Fibroblast of skin of left quadriceps (primary cell): Measurements from ENCODE around the gene UBE4A.

Source experiments
- DNase-seq, 2 experiments: peaks; one replicate each; pipeline ENCODE4 v3.0.0-alpha.2; 2013; ENCODE audit warnings: low read depth in 2 of 2

The UBE4A gene

DNA sequence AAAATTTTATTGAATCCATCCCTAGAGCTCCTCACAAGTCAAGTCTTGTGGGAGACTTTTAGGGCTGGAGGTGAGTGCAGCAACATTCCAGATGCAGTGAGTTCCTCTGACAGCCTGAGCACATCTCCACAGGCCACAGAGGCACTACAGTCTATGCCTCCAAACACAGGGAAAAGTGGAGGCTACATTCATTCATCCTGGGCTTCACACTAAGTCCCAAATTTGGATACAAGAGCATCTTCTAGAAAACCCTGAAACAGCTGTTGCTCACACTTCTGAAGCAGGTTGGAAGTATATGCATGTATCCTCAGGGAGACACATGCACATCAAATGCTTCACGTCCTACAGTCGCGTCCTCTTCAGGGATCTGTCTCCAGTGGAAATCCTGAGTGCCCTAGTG lies 18.1 kb upstream of the UBE4A start:
- DNase-seq, result no peak

GRCh38 chr11:118341815-118342489 lies 17.4 kb upstream of the UBE4A start:
- DNase-seq, result no peak

DNA sequence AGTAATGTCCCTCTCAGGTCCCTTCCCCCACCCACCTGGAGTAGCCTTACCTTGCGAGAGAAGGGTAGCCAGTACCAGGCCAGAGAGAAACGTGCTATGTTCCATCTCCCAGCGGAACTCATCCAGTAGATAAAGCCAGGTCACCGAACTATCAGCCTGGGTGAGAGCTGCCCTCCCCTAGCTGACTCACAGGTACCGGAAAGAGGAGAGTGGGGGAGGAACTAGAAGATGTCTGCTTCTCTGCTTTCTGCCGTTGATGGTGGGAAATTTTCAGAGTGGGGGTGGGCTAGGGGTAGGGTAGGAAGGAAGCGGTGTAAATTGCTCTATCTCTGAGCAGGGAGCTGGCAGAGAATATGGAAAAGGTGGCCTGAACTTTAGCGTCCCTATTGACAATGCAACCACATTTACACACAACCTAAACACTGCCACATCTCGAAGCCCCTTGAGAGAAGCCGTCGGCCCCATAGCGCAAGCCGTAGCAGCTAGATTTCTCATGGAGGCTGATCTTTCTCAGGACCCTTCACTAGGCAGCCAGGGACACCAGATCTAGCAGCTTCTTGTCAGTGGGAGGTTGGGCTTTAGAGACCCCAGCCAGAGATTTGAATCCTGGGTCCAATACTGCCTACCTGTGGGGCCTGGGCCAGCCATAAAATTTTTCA lies 16.8 kb upstream of the UBE4A start, which contains the start of gene CD3D:
Gene CD3D (minus strand): TSS at position 203 of the 659 bp plus-strand sequence. CDS start 98 bp downstream, at position 105.
- no peak for DNase-seq

GRCh38 chr11:118343248-118343647 lies 16.2 kb upstream of the UBE4A start:
- no peak for DNase-seq

DNA sequence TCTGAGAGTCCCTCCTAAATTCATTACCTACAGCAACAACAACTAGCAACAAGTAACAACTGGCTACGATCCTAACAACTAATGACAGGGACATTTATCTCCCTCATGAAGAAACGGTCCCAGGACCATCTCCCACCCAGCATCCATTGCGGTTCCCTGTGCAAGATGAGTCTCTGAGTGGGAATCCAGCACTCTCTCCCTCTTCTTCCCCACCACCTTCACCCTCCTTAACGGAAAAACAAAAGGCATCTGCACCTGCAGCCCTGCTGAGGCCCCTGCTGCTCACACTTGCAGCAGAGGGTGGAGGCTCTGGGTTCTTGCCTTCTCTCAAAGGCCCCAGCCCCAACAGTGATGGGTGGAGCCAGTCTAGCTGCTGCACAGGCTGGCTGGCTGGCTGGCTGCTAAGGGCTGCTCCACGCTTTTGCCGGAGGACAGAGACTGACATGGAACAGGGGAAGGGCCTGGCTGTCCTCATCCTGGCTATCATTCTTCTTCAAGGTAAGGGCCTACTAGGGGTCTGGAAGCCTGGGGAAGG lies 15.4 kb upstream of the UBE4A start, which contains the start of gene CD3G:
Gene CD3G (plus strand): TSS at position 364 of the 535 bp plus-strand sequence. CDS start 80 bp downstream, at position 444.
- no peak for DNase-seq

DNA sequence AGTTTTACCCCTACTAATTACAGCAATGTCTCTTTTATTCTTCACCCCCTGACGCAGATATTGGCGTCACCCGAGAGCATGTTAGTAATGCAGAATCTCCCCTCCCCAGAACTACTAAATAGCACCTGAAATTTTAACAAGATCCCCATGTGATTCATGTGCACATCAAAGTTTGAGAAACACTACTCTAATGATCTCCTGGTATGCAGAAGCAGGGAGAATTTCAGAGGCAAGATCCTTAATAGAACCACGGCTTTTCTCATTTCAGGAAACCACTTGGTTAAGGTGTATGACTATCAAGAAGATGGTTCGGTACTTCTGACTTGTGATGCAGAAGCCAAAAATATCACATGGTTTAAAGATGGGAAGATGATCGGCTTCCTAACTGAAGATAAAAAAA lies 9.9 kb upstream of the UBE4A start:
- DNase-seq, result no peak

- no peak for DNase-seq
Observed at GRCh38 chr11:118353084-118353710, 6.2 kb upstream of the UBE4A start.

DNA sequence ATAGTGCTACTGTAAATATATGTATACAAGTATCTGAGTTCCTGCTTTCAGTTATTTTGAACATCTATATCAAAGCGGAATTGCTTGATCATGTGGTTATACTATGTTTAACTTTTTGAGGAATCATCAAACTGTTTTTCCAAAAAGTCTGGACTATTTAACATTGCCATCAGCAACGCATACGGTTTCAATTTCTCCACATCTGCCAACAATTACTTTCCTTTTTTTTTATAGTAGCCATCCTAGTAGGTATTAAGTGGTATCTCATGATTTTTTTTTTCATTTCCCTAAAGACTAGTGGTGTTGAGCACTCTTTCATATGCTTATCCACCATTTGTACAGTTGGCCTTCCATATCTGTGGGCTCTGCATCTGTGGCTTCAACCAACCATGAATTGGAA lies 1.3 kb upstream of the UBE4A start:
- DNase-seq, result no peak

GRCh38 chr11:118364956-118365615 lies 5.7 kb downstream of the UBE4A start:
- no peak for DNase-seq

- DNase-seq, result no peak
Observed at GRCh38 chr11:118366287-118366686, 6.9 kb downstream of the UBE4A start.

- DNase-seq, result no peak
Observed at GRCh38 chr11:118370774-118371173, 11.4 kb downstream of the UBE4A start.

DNA sequence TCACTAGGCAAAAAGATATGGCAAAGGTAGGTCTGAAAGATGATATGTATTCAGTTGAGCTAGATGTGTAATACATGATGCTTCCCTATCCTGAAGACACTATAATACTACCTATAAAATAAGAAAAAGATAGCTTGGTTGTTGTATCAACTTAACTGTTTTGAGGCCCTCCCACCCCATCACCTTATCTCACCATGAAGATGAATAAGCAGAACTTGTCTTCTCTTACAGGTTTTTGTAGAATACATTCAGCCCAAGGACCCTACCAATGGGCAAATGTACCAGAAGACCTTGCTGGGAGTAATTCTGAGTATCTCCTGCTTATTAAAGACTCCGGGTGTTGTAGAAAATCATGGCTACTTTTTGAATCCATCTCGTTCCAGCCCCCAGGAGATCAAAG lies 13.9 kb downstream of the UBE4A start:
- no peak for DNase-seq

- DNase-seq, result no peak
Observed at GRCh38 chr11:118373871-118374270, 14.5 kb downstream of the UBE4A start.

GRCh38 chr11:118374729-118375128 lies 15.3 kb downstream of the UBE4A start:
- no peak for DNase-seq

- DNase-seq, result no peak
Observed at GRCh38 chr11:118375978-118376377, 16.6 kb downstream of the UBE4A start.

- no peak for DNase-seq
Observed at GRCh38 chr11:118379497-118379896, 20.1 kb downstream of the UBE4A start.

DNA sequence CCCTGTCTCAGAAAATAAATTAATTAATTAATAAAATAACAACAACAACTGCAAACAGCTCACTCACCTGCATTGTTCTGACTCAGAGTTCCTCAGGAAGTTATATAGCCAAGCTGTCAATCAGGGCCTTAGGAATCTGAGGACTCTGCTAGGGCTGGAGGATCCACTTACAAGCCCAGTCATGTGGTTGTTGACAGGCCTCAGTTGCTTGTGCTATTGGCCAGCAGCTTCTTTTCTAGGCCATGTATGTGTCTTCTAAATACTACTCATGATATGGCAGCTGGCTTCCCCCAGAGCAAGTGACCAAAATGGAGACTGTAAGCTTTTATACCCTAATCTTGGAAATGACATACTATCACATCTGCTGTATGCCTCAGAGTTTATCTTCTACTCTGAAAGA lies 21.2 kb downstream of the UBE4A start:
- no peak for DNase-seq

DNA sequence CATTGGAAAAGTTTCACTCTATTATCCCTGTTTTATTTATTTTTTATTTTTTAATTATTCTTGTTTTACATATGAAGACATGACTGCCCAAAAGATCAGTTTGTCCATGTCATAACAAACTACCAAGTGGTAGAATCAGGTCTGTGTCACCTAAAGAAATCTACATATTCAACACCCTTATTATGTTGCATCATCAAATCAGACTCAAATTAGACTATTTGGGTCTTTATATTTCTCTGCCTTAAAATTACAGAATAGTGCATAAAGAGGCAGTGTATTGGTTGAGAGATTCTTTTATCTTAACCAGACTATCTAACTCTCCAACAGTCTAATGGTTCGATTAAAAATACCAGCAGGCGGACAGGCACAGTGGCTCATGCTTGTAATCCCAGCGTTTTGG lies 23.6 kb downstream of the UBE4A start:
- DNase-seq, result no peak

- DNase-seq, result no peak
Observed at GRCh38 chr11:118383657-118384056, 24.3 kb downstream of the UBE4A start.

DNA sequence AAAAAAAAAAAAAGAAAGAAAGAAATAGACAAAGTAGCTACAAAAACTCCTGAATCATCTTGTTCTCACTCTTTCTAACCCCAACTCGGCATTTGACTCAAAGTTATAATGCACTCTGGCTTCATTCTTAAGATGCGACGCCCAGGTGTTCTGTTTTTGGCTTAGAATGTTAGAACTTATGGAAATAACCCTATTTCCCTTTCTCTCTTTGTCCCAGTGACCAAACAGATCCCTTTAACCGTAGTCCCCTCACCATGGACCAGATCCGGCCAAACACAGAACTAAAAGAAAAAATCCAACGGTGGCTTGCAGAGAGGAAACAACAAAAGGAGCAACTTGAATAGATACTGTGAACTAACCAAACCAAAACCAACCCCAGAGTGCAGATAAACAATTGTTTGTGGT lies 36.7 kb downstream of the UBE4A start:
- no peak for DNase-seq

- no peak for DNase-seq
Observed at GRCh38 chr11:118397448-118397847, 38.0 kb downstream of the UBE4A start.
